ENCODE data around the gene CROCC2.

Gene CROCC2

DNA sequence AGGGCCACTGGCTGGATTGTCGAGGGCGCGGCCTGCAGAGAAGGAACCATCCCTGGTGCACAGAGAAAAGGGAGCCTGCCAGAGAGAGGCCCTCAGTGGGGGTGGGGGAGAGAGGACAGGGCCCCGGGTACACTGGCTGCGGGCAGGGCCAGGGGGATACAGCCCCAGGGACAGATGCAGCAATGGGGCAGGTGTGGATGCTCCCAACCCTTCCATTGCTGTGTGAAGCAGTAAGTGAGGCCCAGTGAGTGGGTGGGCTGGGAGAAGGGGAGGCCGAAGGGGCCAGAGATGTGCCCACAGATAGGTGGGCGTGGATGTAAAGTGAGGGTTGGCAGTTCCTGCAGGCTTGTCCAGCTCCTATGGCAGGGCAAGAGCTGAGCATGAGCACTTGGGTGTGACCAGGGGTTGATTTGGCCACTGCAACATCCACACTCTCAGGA, 30.1 kb upstream of the CROCC2 start:
- no peak for DNase-seq

DNA sequence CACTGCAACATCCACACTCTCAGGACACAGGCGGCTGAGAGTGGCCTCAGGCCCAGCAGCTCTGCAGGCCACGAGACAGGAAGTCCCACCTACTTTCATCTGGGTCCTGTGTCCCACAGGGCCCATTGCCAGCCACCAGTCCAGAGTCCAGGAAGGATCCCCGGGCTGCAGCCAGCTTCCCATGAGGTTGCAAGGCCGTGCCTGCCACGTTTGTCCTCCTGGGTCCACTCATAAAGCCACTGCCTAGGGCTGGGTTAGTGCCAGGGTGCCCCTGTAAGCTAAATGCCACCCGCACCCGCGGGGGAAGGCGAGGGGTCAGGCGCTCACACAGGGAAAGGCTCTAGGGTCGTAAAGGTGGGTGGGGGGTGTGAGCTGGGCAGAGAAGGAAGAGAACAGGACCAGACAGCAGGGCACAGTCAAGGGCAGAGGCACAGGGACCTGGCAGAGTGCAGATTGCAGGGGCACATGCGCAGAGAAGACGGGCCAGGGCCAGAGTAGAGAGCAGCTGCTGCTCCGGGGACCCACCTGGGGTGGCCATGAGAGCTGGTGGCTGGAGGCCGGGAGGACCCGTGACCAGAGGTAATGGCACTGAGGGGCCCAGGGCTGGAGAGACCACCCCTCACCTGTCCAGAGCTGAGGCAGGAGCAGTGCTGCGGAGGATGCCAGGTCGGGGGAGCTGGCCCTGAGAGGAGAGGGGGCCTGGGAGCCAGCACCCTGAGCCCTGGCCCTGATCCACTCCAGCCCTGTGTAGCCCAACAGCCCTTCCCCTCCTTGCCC, 29.5 kb upstream of the CROCC2 start:
- no peak for DNase-seq

DNA sequence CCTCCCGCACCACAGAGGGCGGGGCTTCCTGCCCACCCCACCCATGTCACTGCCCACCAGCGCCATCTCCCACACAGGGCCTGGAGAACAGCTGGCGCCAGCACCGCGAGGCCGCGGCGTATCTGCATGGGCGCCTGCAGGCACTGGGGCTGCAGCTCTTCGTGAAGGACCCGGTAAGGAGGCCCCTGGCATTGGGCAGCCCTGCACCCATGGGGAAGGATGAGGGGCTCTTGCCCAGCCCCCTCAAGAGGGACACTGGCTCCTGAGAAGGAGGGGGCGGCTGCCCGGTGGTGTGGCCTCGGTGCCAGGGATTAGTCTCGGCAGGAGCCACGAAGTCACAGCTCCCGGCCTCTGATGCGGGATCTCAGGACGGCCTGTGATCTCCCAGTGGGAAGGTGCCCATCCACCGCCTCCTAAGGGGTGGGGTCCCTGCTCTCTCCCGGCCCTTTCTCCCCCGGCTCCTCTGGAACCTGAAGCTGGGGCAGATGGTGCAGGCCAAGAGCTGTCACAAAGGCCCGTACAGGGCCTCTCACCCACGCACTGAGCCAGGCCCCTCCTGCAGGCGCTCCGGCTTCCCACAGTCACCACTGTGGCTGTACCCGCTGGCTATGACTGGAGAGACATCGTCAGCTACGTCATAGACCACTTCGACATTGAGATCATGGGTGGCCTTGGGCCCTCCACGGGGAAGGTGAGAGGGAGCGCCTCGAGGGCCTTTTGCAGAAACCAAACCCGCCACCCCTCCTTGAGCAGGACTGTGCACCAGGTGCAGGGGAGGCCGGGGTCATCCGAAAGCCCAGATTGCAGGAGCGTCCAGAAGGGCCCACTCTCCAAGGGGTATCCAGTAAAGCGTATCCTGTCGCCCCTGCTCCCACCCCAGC, 28.4 kb upstream of the CROCC2 start:
- no peak for DNase-seq

DNA sequence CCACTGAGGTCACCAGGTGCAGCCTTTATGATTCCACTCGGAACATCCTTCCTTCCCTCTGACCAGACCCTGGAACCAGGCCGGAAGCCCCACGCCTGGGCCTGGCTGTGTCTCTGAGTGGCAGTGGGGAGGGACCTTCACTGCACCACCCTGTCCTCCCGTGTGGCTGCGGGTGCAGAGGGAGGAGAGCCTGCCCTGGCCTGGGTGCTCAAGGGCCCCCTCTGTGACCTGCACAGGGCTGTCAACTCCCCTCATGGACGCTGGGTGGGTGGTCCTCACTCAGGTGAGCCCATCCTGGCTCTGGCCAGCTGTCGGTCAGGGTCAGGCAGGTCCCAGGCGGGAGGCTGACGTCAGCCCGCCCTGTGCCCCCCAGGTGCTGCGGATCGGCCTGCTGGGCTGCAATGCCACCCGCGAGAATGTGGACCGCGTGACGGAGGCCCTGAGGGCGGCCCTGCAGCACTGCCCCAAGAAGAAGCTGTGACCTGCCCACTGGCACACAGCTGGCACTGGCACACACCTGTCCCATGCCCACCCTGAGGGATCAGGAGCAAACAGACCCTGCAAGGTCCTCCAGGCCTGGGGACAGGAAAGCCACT, 27.7 kb upstream of the CROCC2 start:
- DNase-seq: no peak

DNA sequence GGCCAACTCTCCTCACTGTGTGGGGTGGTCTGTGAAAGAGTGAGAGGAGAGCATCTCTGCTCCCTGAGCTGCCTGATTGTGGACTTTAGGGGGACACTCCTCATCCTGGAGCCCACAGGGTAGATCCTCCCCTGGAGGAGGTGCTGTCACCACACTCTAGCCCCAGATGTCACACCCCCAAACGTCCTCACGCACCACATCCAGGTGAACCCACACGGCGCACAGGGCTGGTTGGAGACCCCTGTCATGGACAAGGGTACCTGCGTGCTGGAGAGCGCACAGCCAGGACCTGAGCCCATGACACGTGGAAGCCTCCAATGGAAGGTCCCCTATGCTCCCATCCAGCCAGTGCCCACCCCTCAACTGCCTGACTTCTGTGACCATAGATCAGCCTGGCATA, 27.0 kb upstream of the CROCC2 start:
- no peak for DNase-seq

DNA sequence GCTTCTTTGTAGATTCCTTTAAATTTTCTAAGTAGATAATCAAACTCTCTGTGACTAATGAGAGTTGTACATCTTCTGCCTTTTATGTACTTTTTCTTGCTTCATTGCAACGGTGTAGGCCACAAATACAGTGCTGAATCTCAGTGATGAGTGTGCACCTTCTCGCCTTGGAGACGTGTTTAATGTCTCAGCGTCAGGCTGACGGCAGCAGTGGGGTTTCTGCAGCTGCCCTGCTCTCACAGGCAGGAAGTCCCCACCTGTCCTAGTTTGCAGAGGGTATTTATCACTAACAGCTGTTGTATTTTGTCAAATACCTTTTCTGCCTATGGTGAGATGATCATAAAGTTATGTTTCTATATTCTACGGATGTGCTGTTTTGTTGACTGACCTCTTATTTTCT, 24.2 kb upstream of the CROCC2 start:
- DNase-seq: no peak

DNA sequence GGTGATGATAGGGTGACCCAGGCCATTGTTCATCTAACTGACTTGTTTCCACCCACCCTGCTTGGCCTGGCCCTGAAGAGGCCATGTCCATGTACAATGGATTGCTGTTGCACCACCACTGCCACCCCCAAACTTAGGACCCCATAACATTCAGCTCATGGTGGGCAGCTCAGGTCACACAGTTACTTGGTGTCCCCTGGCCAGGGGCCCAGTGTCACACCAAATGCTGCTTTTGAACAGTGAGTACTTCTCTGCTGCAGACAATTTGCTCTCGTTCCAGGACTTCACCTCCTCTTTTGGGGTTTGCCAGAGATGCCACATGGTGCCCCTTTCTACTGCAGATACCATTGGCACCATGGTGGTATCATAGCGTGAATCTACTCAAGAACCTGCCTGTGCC, 21.9 kb upstream of the CROCC2 start:
- DNase-seq: no peak

DNA sequence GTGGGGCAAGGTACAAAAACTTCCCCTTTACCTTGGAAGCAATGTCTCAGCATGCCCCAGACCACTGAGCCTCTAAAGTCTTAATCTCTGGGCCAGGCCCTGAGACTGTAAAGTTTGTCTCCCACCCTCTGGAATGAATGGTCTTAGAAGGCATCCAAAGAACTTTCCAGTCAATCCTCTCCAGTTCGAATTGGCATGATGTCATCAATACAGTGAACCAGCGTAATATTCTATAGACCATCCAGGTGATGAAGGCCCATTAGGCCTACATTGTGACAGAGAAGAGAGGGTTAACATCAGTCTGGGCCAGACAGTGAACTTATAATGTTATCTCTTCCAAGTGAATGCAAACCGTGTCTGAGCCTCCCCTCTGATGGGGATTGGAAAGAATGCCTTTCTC, 21.4 kb upstream of the CROCC2 start:
- no peak for DNase-seq

DNA sequence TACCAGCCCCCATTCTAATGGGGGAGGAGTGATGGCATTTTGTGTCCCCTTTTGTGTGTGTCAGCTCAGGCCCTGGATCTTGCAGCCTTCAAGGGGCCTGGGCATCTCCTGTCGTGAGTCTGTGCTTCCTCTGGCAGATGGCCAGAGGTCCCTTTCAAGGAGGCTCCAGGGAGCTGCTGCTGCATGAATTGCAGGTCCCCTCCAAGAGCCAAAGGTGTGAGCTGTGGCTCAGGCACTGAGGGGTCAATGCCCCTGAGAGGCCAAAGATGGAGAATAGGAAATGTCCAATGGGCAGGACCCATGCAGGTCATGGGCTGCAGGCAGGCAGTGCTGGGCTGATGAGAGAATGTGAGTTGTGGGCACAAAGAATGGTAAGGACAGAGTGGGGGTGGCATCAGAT, 20.6 kb upstream of the CROCC2 start:
- DNase-seq: no peak

DNA sequence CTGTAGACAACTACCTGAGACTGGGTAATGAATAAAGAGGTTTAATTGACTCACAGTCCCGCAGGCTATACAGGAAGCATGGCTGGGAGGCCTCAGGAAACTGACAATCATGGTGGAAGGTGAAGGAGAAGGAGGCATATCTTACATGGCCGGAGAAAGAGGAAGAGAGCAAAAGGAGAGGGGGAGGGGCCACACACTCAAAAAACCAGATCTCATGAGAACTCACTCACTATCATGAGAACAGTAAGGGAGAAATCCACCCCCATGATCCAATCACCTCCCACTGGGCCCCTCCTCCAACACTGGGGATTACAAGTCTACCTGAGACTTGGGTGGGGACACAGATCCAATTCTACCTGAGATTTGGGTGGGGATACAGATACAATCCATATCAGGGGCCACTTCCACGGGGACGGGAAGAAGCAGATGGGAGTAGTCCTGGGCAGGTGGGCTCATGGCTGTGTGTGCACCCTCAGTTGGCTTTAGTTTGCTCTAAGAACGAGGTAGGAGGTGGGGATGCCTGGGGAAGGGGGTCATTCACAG, 20.0 kb upstream of the CROCC2 start:
- DNase-seq: no peak

DNA sequence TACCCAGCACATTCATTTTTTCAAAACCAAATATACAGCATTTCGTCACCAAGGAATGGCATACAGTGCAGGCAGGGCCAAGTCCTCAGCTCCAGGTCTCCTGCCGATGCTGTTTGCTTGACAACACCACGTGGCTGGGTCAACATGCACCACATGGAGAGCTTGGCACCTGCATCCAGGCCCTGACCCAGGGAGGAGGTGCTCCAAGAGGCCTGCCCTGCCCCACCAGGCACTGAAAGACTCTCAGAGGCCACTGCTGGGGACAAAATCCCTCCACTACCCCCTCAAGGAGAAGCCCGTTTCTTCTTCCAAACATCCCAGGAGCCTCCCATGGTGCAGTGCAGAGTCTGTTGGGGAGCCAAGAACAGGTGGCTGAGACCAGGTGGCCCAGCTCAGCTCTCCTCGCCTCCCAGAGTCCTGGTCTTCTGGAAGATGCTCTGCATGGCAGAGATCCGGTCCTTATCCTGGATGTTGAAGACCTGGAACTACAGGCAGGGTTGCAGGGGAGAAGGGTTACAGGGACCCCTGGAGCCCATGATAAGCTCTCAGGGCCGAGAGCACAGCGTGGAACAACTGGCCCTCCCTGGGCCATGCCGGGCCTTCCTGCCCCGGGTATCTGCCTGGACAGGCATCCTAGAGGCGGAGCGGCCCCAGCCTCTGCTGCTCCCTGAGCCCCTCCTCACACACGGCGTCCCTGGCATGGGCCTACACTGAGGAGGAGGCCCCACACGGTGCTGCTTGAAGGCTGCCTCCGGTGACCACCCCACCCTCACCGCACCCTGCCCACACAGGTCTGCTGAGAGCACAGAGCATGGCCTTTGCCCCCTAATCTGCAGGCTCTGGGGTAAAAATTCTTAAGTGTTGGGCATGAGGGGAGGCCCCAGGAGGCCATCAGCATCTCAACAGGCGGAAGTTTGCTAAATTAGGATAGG, 19.2 kb upstream of the CROCC2 start:
- DNase-seq: no peak

DNA sequence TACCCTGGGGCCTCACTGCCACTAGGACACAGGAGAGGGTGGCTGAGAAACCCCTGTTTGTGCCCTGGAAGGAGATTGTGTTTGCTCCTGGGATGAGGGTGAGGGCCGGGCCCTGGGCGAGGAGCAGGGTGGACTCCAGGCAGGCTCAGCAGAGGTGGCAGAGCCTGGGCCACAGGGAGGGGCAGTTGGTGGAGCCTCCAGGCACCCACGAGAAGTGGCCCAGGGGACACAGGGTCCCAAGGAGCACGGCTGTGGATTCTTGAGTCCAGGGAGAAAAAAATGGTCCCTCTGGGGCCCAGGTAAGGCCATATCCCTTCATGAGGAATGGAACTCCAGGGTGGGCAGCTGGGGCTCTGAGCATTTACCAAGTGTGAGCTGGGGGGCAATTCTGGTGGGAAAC, 18.5 kb upstream of the CROCC2 start:
- no peak for DNase-seq

DNA sequence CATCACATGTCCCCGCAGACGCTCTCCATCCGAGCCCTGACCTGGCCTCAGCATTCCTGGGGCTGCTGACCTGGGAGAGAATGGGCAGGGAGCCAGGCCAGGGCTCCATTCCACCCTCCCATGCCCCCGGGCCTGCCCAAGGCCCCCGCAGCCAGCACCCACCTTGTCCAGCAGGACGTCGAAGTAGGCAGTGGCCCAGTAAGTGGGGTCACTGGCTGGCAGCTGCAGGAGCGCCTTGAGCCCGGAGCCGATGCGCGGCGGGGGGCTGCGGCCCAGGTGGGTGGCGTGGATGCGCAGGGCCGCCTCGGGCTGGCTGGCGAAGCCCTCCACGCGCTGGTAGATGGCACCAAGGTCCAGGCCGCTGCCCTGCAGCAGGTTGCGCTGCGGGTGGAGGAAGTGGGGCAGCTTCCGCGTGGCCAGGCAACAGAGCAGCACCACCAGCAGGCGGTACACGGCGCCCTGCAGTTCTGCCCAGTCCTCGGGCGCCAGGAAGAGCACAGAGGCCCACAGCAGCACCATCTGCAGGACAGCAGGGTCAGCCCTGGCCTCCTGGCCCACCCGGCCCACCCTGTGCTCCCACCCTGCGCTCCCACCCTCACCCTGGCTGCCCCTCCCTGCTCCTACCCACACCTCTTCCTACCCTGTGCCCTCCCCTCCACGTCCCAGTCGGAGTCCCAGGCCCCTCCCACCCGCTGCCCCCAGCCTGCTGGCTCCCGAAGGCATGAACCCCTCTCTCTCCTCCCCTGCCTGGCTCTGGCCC, 17.8 kb upstream of the CROCC2 start:
- DNase-seq: no peak

DNA sequence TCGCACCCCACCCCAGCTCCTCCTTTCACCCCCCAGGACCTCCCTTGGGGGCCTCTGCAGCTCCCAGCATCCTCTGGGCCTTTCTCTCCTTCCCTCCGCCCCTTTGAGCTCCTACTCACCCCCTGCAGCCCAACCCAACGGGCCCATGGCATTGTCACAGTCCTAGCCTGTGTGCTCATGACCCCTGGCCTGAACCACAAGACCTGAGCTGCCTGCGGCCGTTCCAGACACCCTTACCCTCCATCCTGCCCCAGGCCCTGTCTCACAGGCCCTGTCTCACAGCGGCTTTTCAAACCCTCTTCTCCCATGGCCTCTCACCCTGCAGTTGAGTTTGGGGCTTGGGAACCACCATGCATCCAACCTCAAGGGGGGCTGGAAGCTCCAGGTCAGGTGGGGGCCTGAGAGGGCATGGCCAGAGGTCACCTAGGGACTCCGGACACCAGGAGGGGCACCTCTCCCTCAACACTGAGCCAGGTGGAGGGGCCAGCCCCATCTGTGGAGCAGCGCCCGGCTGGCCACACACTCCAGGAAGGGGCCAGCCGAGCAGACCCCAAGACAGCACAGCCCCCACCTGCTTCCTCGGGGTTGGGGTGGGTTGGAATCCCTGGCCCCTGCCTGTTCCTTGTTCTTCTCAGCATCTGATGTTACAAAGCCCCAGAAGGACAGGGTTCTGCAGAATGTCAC, 17.1 kb upstream of the CROCC2 start:
- no peak for DNase-seq

DNA sequence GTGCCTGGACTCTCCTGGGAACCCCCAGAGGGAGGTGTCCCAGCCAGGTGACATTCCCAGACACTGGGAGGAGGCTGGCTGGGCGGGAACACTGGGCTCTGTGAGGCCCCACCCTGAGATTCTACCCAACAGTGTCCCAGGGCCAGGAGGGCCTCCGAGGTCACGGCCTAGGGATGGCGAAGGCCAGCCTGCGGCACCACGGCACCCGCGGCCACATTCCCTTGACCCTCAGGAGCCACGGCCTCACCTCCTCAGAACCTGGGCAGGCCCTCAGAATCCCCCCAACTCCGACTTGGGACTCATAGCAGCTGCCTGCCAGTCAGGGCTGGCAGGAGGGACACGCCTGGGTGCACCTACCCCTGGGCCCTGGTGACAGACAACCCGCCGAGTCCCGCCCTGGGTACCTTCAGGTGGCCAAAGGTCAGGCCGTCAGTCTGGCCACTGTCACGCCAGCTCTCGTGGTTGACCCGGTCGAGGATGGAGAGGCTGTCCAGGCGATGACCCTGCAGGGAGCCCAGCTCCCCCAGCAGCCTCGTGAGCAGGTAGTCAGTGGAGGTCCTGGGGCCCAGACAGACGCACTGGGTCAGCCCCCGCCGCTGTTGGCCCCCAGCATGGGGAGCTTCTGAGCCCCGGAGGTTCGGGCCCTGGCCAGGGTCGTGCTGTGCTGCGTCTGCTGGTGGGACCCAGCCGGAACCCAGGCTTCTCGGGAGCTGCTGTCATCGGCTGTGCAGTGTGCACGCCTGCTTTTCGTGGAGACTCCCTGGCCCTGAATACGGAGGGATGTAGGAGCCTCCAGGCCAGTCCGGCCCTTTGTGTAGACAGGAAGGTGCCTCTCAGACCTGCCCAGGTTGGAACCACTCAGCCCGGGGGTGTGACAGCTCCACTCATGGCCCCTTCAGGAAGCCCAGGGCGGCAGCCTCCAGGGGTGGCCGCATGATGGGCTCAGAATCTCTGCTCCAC, 16.3 kb upstream of the CROCC2 start:
- no peak for DNase-seq

DNA sequence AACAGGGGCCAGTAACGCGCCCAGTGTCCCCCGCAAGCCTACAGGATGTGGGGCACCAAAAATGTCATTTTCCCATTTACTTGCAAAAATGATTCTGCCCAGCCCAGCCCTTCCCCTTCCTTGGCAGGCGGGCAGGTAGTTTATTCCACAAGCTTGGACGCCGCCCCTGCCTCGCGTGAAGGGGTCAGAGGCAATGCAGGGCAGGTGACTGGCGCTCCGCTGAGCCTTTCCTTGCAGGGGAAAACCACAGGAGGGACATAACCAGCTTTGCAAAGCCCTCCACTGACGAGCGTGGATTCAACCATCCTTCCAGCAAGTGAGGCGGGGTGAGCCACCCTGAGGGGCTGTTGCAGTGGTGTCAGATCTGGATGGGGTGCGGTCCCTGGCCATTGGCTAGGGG, 15.4 kb upstream of the CROCC2 start:
- DNase-seq: no peak

DNA sequence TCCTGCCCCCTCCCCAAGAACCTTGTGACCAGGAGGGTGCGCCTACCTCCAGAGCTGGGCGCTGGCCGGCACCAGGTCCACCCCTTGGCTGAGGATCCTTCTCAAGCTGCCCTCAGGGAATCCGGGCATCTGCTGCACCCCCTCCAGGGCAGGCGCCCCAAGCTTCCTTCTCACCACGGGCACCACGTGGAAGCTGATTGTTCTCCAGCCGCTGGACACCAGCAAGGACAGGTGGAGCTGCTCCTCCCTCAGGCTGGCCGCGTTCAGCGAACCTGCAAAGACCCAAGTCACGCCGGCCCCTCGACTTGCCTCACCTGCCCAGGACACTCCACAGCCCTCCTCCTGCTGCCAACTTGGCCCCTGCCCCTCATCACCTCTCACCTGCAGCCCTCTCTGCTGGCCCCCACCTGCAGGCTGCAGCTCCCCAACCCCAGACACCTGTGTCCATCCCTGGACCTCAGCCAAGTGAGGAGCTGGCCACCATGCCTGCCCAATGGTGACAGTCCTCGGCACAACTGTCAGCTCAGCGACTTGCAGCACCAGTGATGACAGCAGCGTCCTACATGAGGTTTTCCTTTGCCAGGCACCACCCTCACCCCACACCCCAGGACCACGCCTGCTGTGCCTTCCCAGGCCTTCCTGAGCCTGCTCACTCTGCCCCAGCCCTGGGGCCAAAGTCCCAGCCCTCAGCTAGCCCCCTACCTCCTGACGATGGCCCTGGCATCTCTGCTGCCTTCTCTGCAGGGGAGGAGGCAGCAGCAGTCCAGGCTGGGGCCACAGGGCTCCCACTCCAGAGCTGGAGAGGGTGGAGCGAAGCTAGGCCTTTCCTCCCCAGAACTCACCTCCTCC, 14.4 kb upstream of the CROCC2 start:
- DNase-seq: no peak

DNA sequence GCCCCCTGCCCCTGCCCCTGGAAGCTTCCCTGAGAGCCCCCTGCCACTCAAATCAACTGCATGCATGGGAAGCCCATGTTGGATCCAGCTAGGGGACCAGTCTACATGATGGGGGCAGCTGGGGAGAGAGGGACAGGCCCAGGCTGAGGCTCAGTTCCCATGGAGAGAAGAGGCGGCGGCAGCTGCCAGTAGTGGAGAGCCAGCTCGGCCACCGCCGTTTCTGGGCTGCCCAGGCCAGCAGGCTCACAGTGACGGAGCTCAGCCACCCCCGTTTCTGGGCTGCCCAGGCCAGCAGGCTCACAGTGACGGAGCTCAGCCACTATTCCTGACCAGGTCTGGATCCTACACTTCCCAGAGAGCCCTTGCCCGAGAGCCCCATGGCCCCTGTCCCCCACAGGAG, 13.8 kb upstream of the CROCC2 start:
- no peak for DNase-seq

DNA sequence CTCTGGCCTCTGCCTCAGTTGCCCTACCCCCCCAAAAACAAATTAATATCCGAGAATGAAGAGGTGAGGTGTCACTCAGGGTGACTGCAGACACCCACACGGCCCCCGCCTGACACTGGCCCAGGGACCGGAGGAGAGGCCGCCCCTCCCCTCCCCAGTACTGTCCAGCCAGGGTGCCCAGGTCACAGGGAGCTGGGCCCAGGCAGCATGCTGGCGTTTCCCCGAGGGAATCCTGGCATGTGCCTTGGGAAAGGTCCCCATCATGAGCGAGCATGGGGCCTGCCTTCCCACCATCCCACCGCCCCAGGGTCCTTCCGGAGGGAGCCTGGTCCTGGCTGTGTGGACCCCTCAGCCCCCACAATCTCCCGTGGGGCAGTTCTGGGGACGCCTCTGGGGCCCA, 13.2 kb upstream of the CROCC2 start:
- no peak for DNase-seq

Measured in activated CD4-positive, alpha-beta T cell treated with anti-CD3 and anti-CD28 coated beads for 48 hours (primary cell).